IMR-90 (cell line): Measurements from ENCODE around the gene PJA2. TPM values are rescaled to one million over a fixed set of nuclear protein-coding genes. Genes with fewer than 3 reads are reported as not detected.

ENCODE experiments used
- ATAC-seq: fragments of 200-7000 bp; cut with Tn5 transposase; 2 replicates; pipeline ENCODE4 v1.9.1; 2020; ENCODE audit warnings: low read depth, mild to moderate bottlenecking, moderate library complexity
- BruUV-seq: library from RNA; stranded (reverse); fragments of 400-500 nt; replicated peaks from 2 replicates; lab custom pipeline; 2021; lab: Mats Ljungman, UMichigan
- CTCF ChIA-PET: fragments of 300-600 bp; formaldehyde crosslinking; extraction: SDS; loops from one replicate; lab custom pipeline; 2021; ENCODE audit warnings: antibody characterized with exemption; lab: Yijun Ruan, JAX
- POLR2A ChIA-PET: fragments of 300-600 bp; sonication (Branson Sonifier 250); formaldehyde crosslinking; loops from one replicate; lab custom pipeline; 2022; ENCODE audit warnings: antibody characterized with exemption; ENCODE audit not compliant: unreplicated experiment; lab: Charles Lee
- DNase-seq: peaks from one replicate; pipeline ENCODE4 v3.0.0; 2013
- H2AFZ ChIP-seq: replicated peaks from 2 replicates; pipeline ENCODE3; 2013; ENCODE audit warnings: low read length, mild to moderate bottlenecking; ENCODE audit not compliant: poor library complexity
- H2AK5ac ChIP-seq: 2 replicates; pipeline ENCODE4 v1.6.1; 2013; ENCODE audit warnings: low read depth, low read length, inconsistent platforms
- H2AK9ac ChIP-seq: replicated peaks from 2 replicates; pipeline ENCODE3; 2013; ENCODE audit warnings: mild to moderate bottlenecking, low read depth, low read length, moderate library complexity; ENCODE audit not compliant: poor library complexity
- H2BK120ac ChIP-seq: 2 replicates; pipeline ENCODE4 v1.6.1; 2013; ENCODE audit warnings: low read depth, low read length, inconsistent platforms
- H2BK15ac ChIP-seq: 3 replicates; pipeline ENCODE4 v1.6.1; 2013; ENCODE audit warnings: low read depth, low read length, inconsistent platforms
- H2BK20ac ChIP-seq: 2 replicates; pipeline ENCODE4 v1.6.1; 2013; ENCODE audit warnings: low read depth, mild to moderate bottlenecking, inconsistent platforms, low read length, moderate library complexity
- H2BK5ac ChIP-seq: 2 replicates; pipeline ENCODE4 v1.6.1; 2013; ENCODE audit warnings: mild to moderate bottlenecking, low read depth, low read length, inconsistent platforms; ENCODE audit not compliant: poor library complexity, severe bottlenecking
- H3K14ac ChIP-seq: replicated peaks from 2 replicates; pipeline ENCODE4 v1.6.1; 2013; ENCODE audit warnings: low read depth, low read length, inconsistent platforms
- H3K18ac ChIP-seq: 2 replicates; pipeline ENCODE4 v1.6.1; 2013; ENCODE audit warnings: low read depth, low read length, control low read depth
- H3K23ac ChIP-seq: 2 replicates; pipeline ENCODE4 v1.6.1; 2013; ENCODE audit warnings: low read depth, low read length, inconsistent platforms
- H3K27ac ChIP-seq: 2 replicates; pipeline ENCODE4 v1.5.1; 2013; ENCODE audit warnings: mild to moderate bottlenecking, control low read depth, low read length; ENCODE audit not compliant: insufficient read depth
- H3K27me3 ChIP-seq: 2 replicates; pipeline ENCODE4 v1.6.1; 2013; ENCODE audit warnings: low read length; ENCODE audit not compliant: control insufficient read depth, insufficient read depth
- H3K36me3 ChIP-seq: 2 replicates; pipeline ENCODE4 v1.6.1; 2013; ENCODE audit warnings: low read length, mixed read lengths; ENCODE audit not compliant: control insufficient read depth, insufficient read depth
- H3K4ac ChIP-seq: 2 replicates; pipeline ENCODE4 v1.6.1; 2013; ENCODE audit warnings: low read depth, low read length, inconsistent platforms
- H3K4me1 ChIP-seq: 2 replicates; pipeline ENCODE4 v1.6.1; 2013; ENCODE audit warnings: low read length, mixed read lengths; ENCODE audit not compliant: control insufficient read depth, insufficient read depth
- H3K4me2 ChIP-seq: 2 replicates; pipeline ENCODE4 v1.6.1; 2013; ENCODE audit warnings: low read depth, mild to moderate bottlenecking, control low read depth, low read length, moderate library complexity
- H3K4me3 ChIP-seq: 2 replicates; pipeline ENCODE4 v1.5.1; 2013; ENCODE audit warnings: low read depth, mild to moderate bottlenecking, control low read depth, low read length, moderate library complexity; ENCODE audit not compliant: insufficient read depth
- H3K56ac ChIP-seq: 2 replicates; pipeline ENCODE4 v1.6.1; 2013; ENCODE audit warnings: low read length, inconsistent platforms; ENCODE audit not compliant: insufficient read depth; ENCODE audit errors: extremely low read depth
- H3K79me1 ChIP-seq, 2 experiments: 2 replicates each; pipeline ENCODE4 v1.6.1; 2013; ENCODE audit warnings: low read length in 2 of 2, inconsistent platforms in 1 of 2, low read depth in 1 of 2
- H3K9ac ChIP-seq: 2 replicates; pipeline ENCODE4 v1.6.1; 2013; ENCODE audit warnings: low read depth, low read length, control low read depth
- H3K9me1 ChIP-seq: 2 replicates; pipeline ENCODE4 v1.6.1; 2013; ENCODE audit warnings: low read length, inconsistent platforms; ENCODE audit not compliant: insufficient read depth
- H3K9me3 ChIP-seq: 2 replicates; pipeline ENCODE4 v1.6.1; 2013; ENCODE audit warnings: low read length; ENCODE audit not compliant: control insufficient read depth, insufficient read depth
- H4K20me1 ChIP-seq: 2 replicates; pipeline ENCODE4 v1.6.1; 2013; ENCODE audit warnings: low read length, inconsistent platforms; ENCODE audit not compliant: insufficient read depth
- H4K5ac ChIP-seq: 2 replicates; pipeline ENCODE4 v1.6.1; 2013; ENCODE audit warnings: mild to moderate bottlenecking, low read depth, low read length, control low read depth
- H4K8ac ChIP-seq, 2 experiments: 2 replicates each; pipeline ENCODE4 v1.6.1; 2013; ENCODE audit warnings: low read depth in 2 of 2, low read length in 2 of 2, control low read depth in 1 of 2, inconsistent platforms in 1 of 2
- H4K91ac ChIP-seq: 2 replicates; pipeline ENCODE4 v1.6.1; 2013; ENCODE audit warnings: low read depth, low read length, inconsistent platforms; ENCODE audit not compliant: insufficient read depth
- CEBPB ChIP-seq: IDR thresholded peaks from 2 replicates; pipeline ENCODE4 v1.6.1; 2012; ENCODE audit warnings: low read depth, low read length, improper control_type of control experiment
- RFX5 ChIP-seq: IDR thresholded peaks from 2 replicates; pipeline ENCODE4 v1.8.0; 2012; ENCODE audit warnings: low read depth, mild to moderate bottlenecking, low read length, moderate library complexity
- WGBS, 2 experiments: methylation state at CpG; one replicate each; pipeline versions ENCODE4 v1.1.5 to v1.1.7; 2013; ENCODE audit warnings: missing lambda C conversion rate in 2 of 2; ENCODE audit not compliant: insufficient read length in 1 of 2; ENCODE audit errors: extremely low coverage in 2 of 2; 5-methylcytosine and 5-hydroxymethylcytosine counted together
- dilution Hi-C: fragments of 300-500 bp; cut with HindIII; formaldehyde crosslinking; loops from one replicate; pipeline ENCODE4 v1.14.3; 2018; ENCODE audit warnings: low sequenced_read_pairs; ENCODE audit not compliant: unreplicated experiment
- in situ Hi-C: fragments of 300-500 bp; cut with MboI; formaldehyde crosslinking; loops from 3 replicates; pipeline ENCODE4 v1.14.3; 2019; ENCODE audit warnings: low sequenced_read_pairs, inconsistent platforms, mixed read lengths
- intact Hi-C: fragments of 100-400 bp; cut with micrococcal nuclease; formaldehyde crosslinking; loops from 2 replicates; pipeline ENCODE4 v1.10.0; 2022
- polyA plus RNA-seq, 3 experiments: library from polyadenylated mRNA; depleted of rRNA; stranded (reverse); fragments of >200 nt; gene quantifications; 2 replicates each; pipeline ENCODE4 v1.2.3, GENCODE V29; 2012; ENCODE audit warnings: low replicate concordance in 1 of 3
- total RNA-seq: library from RNA; depleted of rRNA; stranded (reverse); fragments of >200 nt; gene quantifications from 2 replicates; pipeline ENCODE4 v1.2.3, GENCODE V29; 2012

PJA2 gene
- total and polyA plus RNA-seq, 2 of the 4 experiments (the other 2 are of a cell fraction), result 42.3 to 70.6 TPM

DNA sequence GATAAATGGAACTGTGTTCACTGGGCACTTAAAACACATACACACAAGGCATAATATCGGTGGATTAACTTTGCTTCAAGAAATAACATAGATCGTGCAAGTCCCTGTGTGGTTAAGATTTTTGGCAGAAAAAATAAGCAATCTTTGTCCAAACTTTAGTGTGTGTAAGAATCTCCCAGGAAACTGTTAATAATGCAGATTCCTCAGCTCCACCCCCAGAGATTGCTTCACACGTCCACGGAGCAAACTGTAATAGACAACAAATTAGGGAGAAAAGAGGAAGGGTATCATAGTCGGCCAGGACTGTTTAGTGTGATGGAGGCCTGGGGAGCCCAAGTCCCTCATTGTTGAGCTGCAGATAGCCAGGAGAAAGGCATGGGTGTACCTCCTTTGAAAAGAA, 84.8 kb downstream of the PJA2 start:
- Histone ChIP-seq H2BK120ac (no peak overlapping the region), H3K79me1 (no peaks in the 10 kb centered on the region; a peak in 1 of 4 replicates), H3K4me3 (no peak overlapping the region), H3K9me3 (no peaks in the 10 kb centered on the region), H3K14ac (no peak overlapping the region), H3K4me1 (peaks cover 1% of the 10 kb centered on the region; the same call in 1 of the 2 replicates), H3K9me1 (peaks cover 6% of the 10 kb centered on the region), H2AK5ac (no peak overlapping the region), H2AFZ (no peak overlapping the region), H3K36me3 (no peaks in the 10 kb centered on the region), H3K4ac (no peak overlapping the region), H2BK20ac (no peak overlapping the region), H2BK15ac (no peak overlapping the region), H3K56ac (no peak overlapping the region), H4K8ac (no peak overlapping the region), H3K18ac (no peak overlapping the region), H3K27ac (no peak overlapping the region), H2BK5ac (no peak overlapping the region), H4K20me1 (no peaks in the 10 kb centered on the region), H3K4me2 (no peak overlapping the region), H4K91ac (no peak overlapping the region), H2AK9ac (no peak overlapping the region), H3K27me3 (no peaks in the 10 kb centered on the region), H4K5ac (no peak overlapping the region), H3K23ac (no peak overlapping the region), H3K9ac (no peak overlapping the region)
- ChIA-PET CTCF (interaction anchor here (0.6 kb wide), 1 partner anchor 1475 kb away, joined by 3 read pairs; no protein-coding TSS in a partner anchor), POLR2A (no interaction called here)
- DNase-seq (no peak), ATAC-seq (no peak)
- intact Hi-C loops (loop anchor here (5.0 kb wide), 1 partner anchor 643 kb away; no protein-coding TSS in a partner anchor), dilution Hi-C loops (no loop called here), in situ Hi-C loops (no loop called here)
- no CpG with 5 or more reads among the region's 5 CpGs for WGBS, 2 experiments
- TF ChIP-seq CEBPB (0 out of 2 replicates have a peak, but pooled peaks have one; percentile 16), RFX5 (no peak)
- no TSS peak for BruUV-seq
